Body of pancreas (tissue), 4 donors: ENCODE measurements around the gene IFIT2.

Source experiments
- CTCF ChIP-seq, 7 experiments: fragments of 450-650 bp in 4 of 7; fragments of 200-600 bp in 3 of 7; sonication (generic) in 3 of 7; IDR thresholded peaks; one replicate each; pipeline ENCODE4 v1.5.1; 2016 to 2019; ENCODE audit warnings: antibody characterized with exemption in 7 of 7
- POLR2A ChIP-seq, 3 donors: fragments of 450-650 bp; IDR thresholded peaks; one replicate each; pipeline ENCODE4 v1.6.1; 2016; ENCODE audit warnings: antibody characterized with exemption in 3 of 3, mild to moderate bottlenecking in 2 of 3

GRCh38 chr10:89256340-89256739 is 45.5 kb upstream of the IFIT2 start:
- TF ChIP-seq CTCF (IDR thresholded peaks at IDR 0.05): no peak
- TF ChIP-seq POLR2A (IDR thresholded peaks at IDR 0.05): no peak
